Body of pancreas (tissue), 4 donors: ENCODE measurements around the gene CYCS.

Experiments
- CTCF ChIP-seq, 7 experiments: fragments of 450-650 bp in 4 of 7; fragments of 200-600 bp in 3 of 7; sonication (generic) in 3 of 7; IDR thresholded peaks; one replicate each; pipeline ENCODE4 v1.5.1; 2016 to 2019; ENCODE audit warnings: antibody characterized with exemption in 7 of 7
- POLR2A ChIP-seq, 3 donors: fragments of 450-650 bp; IDR thresholded peaks; one replicate each; pipeline ENCODE4 v1.6.1; 2016; ENCODE audit warnings: antibody characterized with exemption in 3 of 3, mild to moderate bottlenecking in 2 of 3

DNA sequence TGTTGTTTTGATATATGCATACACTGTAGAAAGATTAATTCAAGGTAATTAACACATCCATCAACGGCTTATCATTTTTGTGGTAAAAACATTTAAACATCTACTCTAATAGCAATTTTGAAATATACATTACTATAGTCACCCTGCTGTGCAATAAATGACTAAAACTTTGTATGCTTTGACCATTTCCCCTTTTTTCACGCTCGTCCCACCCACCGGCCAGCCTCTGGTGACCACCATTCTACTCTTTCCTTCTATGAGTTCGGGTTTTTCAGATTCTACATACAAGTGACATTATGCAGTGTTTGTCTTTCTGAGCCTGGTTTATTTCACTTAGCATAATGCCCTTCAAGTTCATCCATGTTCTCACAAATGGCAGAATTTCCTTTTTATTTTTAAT, 21.3 kb downstream of the CYCS start:
- TF ChIP-seq CTCF (IDR thresholded peaks at IDR 0.05) (no peak), POLR2A (IDR thresholded peaks at IDR 0.05) (no peak)
